ENCODE data around the gene PRELID2. TPM values are rescaled to one million over a fixed set of nuclear protein-coding genes. Genes with fewer than 3 reads are reported as not detected.

The PRELID2 gene
- total RNA-seq, 5 donors from 2014 or later (not counting 1 experiment from before 2014, with no cell fraction given) = 0.23 to 1.9 (median 0.69) TPM

- Mint-ChIP-seq H3K9me3 (no peaks in the 10 kb centered on the region), H3K4me3 (peak overlapping the region; percentile 47 to 68 (median 63)), H3K27ac (no peak overlapping the region), H3K36me3 (no peaks in the 10 kb centered on the region), H3K27me3 (peaks cover 9 to 12% of the 10 kb centered on the region in 2 donors), H3K4me1 (peaks cover 21 to 23% (median 22%) of the 10 kb centered on the region in 3 donors)
- DNase-seq (no peak), ATAC-seq (replicated peaks in 1 of 4) (no peak)
- Histone ChIP-seq H3K27me3 (replicated peaks in 1 of 2; ENCODE audit: control insufficient read depth in 2 of 2, extremely low read depth in 1 of 2, insufficient read depth in 2 of 2, low read length in 1 of 2) (peaks cover 0 to 16% of the 10 kb centered on the region in 2 experiments), H3K36me3 (ENCODE audit: control insufficient read depth in 2 of 2, extremely low read depth in 1 of 2, insufficient read depth in 1 of 2, low read length in 1 of 2) (no peaks in the 10 kb centered on the region), H3K9me3 (no peaks in the 10 kb centered on the region), H3K4me3 (ENCODE audit: control insufficient read depth in 1 of 2, extremely low read depth in 1 of 2, low read length in 1 of 2) (peak overlapping the region; percentile 41 to 80), H3K27ac (ENCODE audit: low read length) (no peak overlapping the region), H3K4me1 (ENCODE audit: control insufficient read depth in 1 of 2, extremely low read depth in 1 of 2, insufficient read depth in 2 of 2, low read length in 2 of 2) (peaks cover 2 to 13% of the 10 kb centered on the region in 2 experiments)
- CTCF ChIA-PET = no interaction called here
- WGBS (ENCODE audit: insufficient coverage) = 31% methylated on average over 9 of the region's 10 CpGs
- POLR2A ChIA-PET = no interaction called here
These were observed 607 bp downstream of the PRELID2 start for GRCh38 chr5:145834554-145834916.

GRCh38 chr5:145833631-145834200, 1.4 kb downstream of the PRELID2 start:
- Histone ChIP-seq H3K36me3 (ENCODE audit: control insufficient read depth in 2 of 2, extremely low read depth in 1 of 2, insufficient read depth in 1 of 2, low read length in 1 of 2) (no peaks in the 10 kb centered on the region), H3K4me3 (ENCODE audit: control insufficient read depth in 1 of 2, extremely low read depth in 1 of 2, low read length in 1 of 2) (no peak overlapping the region), H3K27ac (ENCODE audit: low read length) (no peak overlapping the region), H3K9me3 (no peaks in the 10 kb centered on the region), H3K4me1 (ENCODE audit: control insufficient read depth in 1 of 2, extremely low read depth in 1 of 2, insufficient read depth in 2 of 2, low read length in 2 of 2) (peaks cover 2 to 13% of the 10 kb centered on the region in 2 experiments), H3K27me3 (replicated peaks in 1 of 2; ENCODE audit: control insufficient read depth in 2 of 2, extremely low read depth in 1 of 2, insufficient read depth in 2 of 2, low read length in 1 of 2) (peaks cover 0 to 16% of the 10 kb centered on the region in 2 experiments)
- POLR2A ChIA-PET = no interaction called here
- DNase-seq = no peak
- no peak for ATAC-seq (replicated peaks in 1 of 4)
- peaks cover 9 to 12% of the 10 kb centered on the region in 2 donors for H3K27me3 Mint-ChIP-seq
- no peaks in the 10 kb centered on the region for H3K36me3 Mint-ChIP-seq
- H3K9me3 Mint-ChIP-seq = no peaks in the 10 kb centered on the region
- 83% methylated on average over 3 of the region's 10 CpGs for WGBS (ENCODE audit: insufficient coverage)
- CTCF ChIA-PET = no interaction called here
- peaks cover 21 to 23% (median 22%) of the 10 kb centered on the region in 3 donors for H3K4me1 Mint-ChIP-seq
- no peak overlapping the region for H3K27ac Mint-ChIP-seq
- peak overlapping the region; percentile 25 to 68 (median 32) for H3K4me3 Mint-ChIP-seq

GRCh38 chr5:145830594-145830993, 4.5 kb downstream of the PRELID2 start:
- CTCF ChIA-PET = no interaction called here
- Histone ChIP-seq H3K9me3 (no peaks in the 10 kb centered on the region), H3K27ac (ENCODE audit: low read length) (no peak overlapping the region), H3K4me3 (ENCODE audit: control insufficient read depth in 1 of 2, extremely low read depth in 1 of 2, low read length in 1 of 2) (no peak overlapping the region), H3K27me3 (replicated peaks in 1 of 2; ENCODE audit: control insufficient read depth in 2 of 2, extremely low read depth in 1 of 2, insufficient read depth in 2 of 2, low read length in 1 of 2) (peaks cover 0 to 7% of the 10 kb centered on the region in 2 experiments), H3K4me1 (ENCODE audit: control insufficient read depth in 1 of 2, extremely low read depth in 1 of 2, insufficient read depth in 2 of 2, low read length in 2 of 2) (peaks cover 2 to 7% of the 10 kb centered on the region in 2 experiments), H3K36me3 (ENCODE audit: control insufficient read depth in 2 of 2, extremely low read depth in 1 of 2, insufficient read depth in 1 of 2, low read length in 1 of 2) (no peaks in the 10 kb centered on the region)
- H3K4me1 Mint-ChIP-seq = peaks cover 13 to 19% (median 14%) of the 10 kb centered on the region in 3 donors
- H3K36me3 Mint-ChIP-seq = no peaks in the 10 kb centered on the region
- H3K27ac Mint-ChIP-seq = peak overlapping the region in 1 of 2 donors; percentile 35
- no peaks in the 10 kb centered on the region for H3K9me3 Mint-ChIP-seq
- POLR2A ChIA-PET = no interaction called here
- no peak for DNase-seq
- H3K4me3 Mint-ChIP-seq = no peak overlapping the region
- H3K27me3 Mint-ChIP-seq = peaks cover 5 to 6% of the 10 kb centered on the region in 2 donors
- no CpG with 5 or more reads among the region's 1 CpG for WGBS (ENCODE audit: insufficient coverage)
- no peak for ATAC-seq (replicated peaks in 1 of 4)

- CTCF ChIA-PET = no interaction called here
- H3K27me3 Mint-ChIP-seq = peaks cover 5 to 6% of the 10 kb centered on the region in 2 donors
- no peak overlapping the region for H3K27ac Mint-ChIP-seq
These were observed 5.3 kb downstream of the PRELID2 start for GRCh38 chr5:145829708-145830361.

GRCh38 chr5:145826895-145827674, 8.1 kb downstream of the PRELID2 start:
- Mint-ChIP-seq H3K27ac (no peak overlapping the region), H3K4me3 (no peak overlapping the region), H3K9me3 (no peaks in the 10 kb centered on the region), H3K27me3 (no peaks in the 10 kb centered on the region), H3K4me1 (peaks cover 7% of the 10 kb centered on the region in 3 donors), H3K36me3 (no peaks in the 10 kb centered on the region)
- WGBS (ENCODE audit: insufficient coverage) = 67% methylated on average over 1 of the region's 8 CpGs
- ChIA-PET POLR2A (no interaction called here), CTCF (interaction anchor here (0.7 to 2.6 kb wide), 3 partner anchors 43 to 1623 kb away, joined by 3 to 20 read pairs (median 5); no protein-coding TSS in a partner anchor)
- Histone ChIP-seq H3K9me3 (no peaks in the 10 kb centered on the region), H3K4me1 (ENCODE audit: control insufficient read depth in 1 of 2, extremely low read depth in 1 of 2, insufficient read depth in 2 of 2, low read length in 2 of 2) (peaks cover 0 to 2% of the 10 kb centered on the region in 2 experiments), H3K36me3 (ENCODE audit: control insufficient read depth in 2 of 2, extremely low read depth in 1 of 2, insufficient read depth in 1 of 2, low read length in 1 of 2) (no peaks in the 10 kb centered on the region), H3K27me3 (replicated peaks in 1 of 2; ENCODE audit: control insufficient read depth in 2 of 2, extremely low read depth in 1 of 2, insufficient read depth in 2 of 2, low read length in 1 of 2) (no peaks in the 10 kb centered on the region), H3K4me3 (ENCODE audit: control insufficient read depth in 1 of 2, extremely low read depth in 1 of 2, low read length in 1 of 2) (no peak overlapping the region), H3K27ac (ENCODE audit: low read length) (no peak overlapping the region)
- no peak for DNase-seq
- ATAC-seq (replicated peaks in 1 of 4) = no peak

More at GRCh38 chr5:145829708-145830361, 5.3 kb downstream of the PRELID2 start:
- Histone ChIP-seq H3K27me3 (replicated peaks in 1 of 2; ENCODE audit: control insufficient read depth in 2 of 2, extremely low read depth in 1 of 2, insufficient read depth in 2 of 2, low read length in 1 of 2) (peaks cover 0 to 3% of the 10 kb centered on the region in 2 experiments), H3K4me3 (ENCODE audit: control insufficient read depth in 1 of 2, extremely low read depth in 1 of 2, low read length in 1 of 2) (no peak overlapping the region), H3K36me3 (ENCODE audit: control insufficient read depth in 2 of 2, extremely low read depth in 1 of 2, insufficient read depth in 1 of 2, low read length in 1 of 2) (no peaks in the 10 kb centered on the region), H3K4me1 (ENCODE audit: control insufficient read depth in 1 of 2, extremely low read depth in 1 of 2, insufficient read depth in 2 of 2, low read length in 2 of 2) (peaks cover 2% of the 10 kb centered on the region in 2 experiments), H3K27ac (ENCODE audit: low read length) (no peak overlapping the region), H3K9me3 (no peaks in the 10 kb centered on the region)
- Mint-ChIP-seq H3K9me3 (no peaks in the 10 kb centered on the region), H3K36me3 (no peaks in the 10 kb centered on the region), H3K4me1 (peaks cover 11 to 18% (median 12%) of the 10 kb centered on the region in 3 donors), H3K4me3 (no peak overlapping the region)
- POLR2A ChIA-PET = no interaction called here
- DNase-seq (no peak), ATAC-seq (replicated peaks in 1 of 4) (no peak)

- DNase-seq (peak in 1 of 35 experiments; percentile 41), ATAC-seq (replicated peaks in 1 of 4) (no peak)
- peaks cover 3 to 5% (median 5%) of the 10 kb centered on the region in 3 donors for H3K4me1 Mint-ChIP-seq
- ChIA-PET CTCF (interaction anchor here (2.0 to 2.6 kb wide), 2 partner anchors 1622 kb away, joined by 5 to 20 read pairs; no protein-coding TSS in a partner anchor), POLR2A (no interaction called here)
- Histone ChIP-seq H3K9me3 (no peaks in the 10 kb centered on the region), H3K36me3 (ENCODE audit: control insufficient read depth in 2 of 2, extremely low read depth in 1 of 2, insufficient read depth in 1 of 2, low read length in 1 of 2) (no peaks in the 10 kb centered on the region), H3K4me3 (ENCODE audit: control insufficient read depth in 1 of 2, extremely low read depth in 1 of 2, low read length in 1 of 2) (no peak overlapping the region), H3K27me3 (replicated peaks in 1 of 2; ENCODE audit: control insufficient read depth in 2 of 2, extremely low read depth in 1 of 2, insufficient read depth in 2 of 2, low read length in 1 of 2) (no peaks in the 10 kb centered on the region), H3K4me1 (ENCODE audit: control insufficient read depth in 1 of 2, extremely low read depth in 1 of 2, insufficient read depth in 2 of 2, low read length in 2 of 2) (peaks cover 0 to 2% of the 10 kb centered on the region in 2 experiments), H3K27ac (ENCODE audit: low read length) (no peak overlapping the region)
- H3K27ac Mint-ChIP-seq = no peak overlapping the region
- H3K9me3 Mint-ChIP-seq = no peaks in the 10 kb centered on the region
- no peak overlapping the region for H3K4me3 Mint-ChIP-seq
- H3K27me3 Mint-ChIP-seq = no peaks in the 10 kb centered on the region
- no peaks in the 10 kb centered on the region for H3K36me3 Mint-ChIP-seq
- WGBS (ENCODE audit: insufficient coverage) = no CpG with 5 or more reads among the region's 3 CpGs
These were observed 9.4 kb downstream of the PRELID2 start for GRCh38 chr5:145825751-145826180.
